T47D (cell line): ENCODE results near the gene WDR75.

ENCODE experiments used
- DNase-seq, 2 experiments: peaks; one replicate each; pipeline versions ENCODE4 v3.0.0 to v3.0.0-alpha.2; 2011 to 2012; ENCODE audit warnings: low read depth in 1 of 2, low spot score in 1 of 2
- JUND ChIP-seq: IDR thresholded peaks from 2 replicates; pipeline ENCODE4 v1.6.1; 2012; ENCODE audit warnings: low read depth
- in situ Hi-C: cut with HindIII; loops from 2 replicates; pipeline ENCODE4 v1.10.0; 2016; ENCODE audit warnings: low sequenced_read_pairs, low pct_unique_long_range_greater_than_20kb

The WDR75 gene

GRCh38 chr2:189440947-189441708 lies at the start of gene WDR75:
TSS of gene WDR75 (plus strand) at chr2:189441474. CDS start at chr2:189441493, 19 bp downstream.
- DNase-seq: peak; percentile 48 to 94
- TF ChIP-seq JUND: no peak
- in situ Hi-C loops: no loop called here

DNA sequence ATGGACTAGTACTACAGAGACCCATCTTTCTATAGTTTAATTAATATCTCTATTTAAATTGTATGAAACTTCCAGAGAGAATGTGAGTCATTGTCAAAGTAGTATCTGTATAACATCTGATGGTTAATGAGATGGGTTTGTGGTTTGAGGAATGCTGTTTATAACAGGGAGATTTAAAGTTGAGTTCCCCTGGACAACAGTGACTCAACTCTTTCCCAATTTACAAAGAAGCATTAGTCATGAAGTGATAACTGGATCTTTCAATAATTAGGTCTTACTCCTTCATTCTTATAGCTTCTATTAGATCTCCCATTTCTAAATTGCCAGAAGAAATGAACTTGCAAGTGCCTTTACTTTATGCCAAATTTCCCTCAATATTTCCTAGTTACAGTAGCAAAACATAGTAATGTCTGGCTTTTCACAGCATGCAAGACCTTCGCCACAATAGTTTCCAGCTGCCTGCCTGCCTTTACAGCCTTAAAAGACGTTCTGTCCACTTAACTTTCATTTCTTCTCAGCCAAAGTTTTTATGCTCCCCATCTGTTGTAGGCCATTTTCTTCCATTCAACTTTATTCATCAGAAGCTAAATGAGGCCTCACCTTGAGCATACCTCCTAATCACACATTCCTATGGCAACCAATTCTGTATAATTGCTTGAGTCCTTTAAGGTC lies 47.7 kb upstream of the WDR75 start:
- in situ Hi-C loops: no loop called here
- DNase-seq: no peak
- TF ChIP-seq JUND: no peak

GRCh38 chr2:189394525-189394924 lies 46.7 kb upstream of the WDR75 start:
- in situ Hi-C loops: no loop called here
- DNase-seq: no peak
- TF ChIP-seq JUND: no peak

DNA sequence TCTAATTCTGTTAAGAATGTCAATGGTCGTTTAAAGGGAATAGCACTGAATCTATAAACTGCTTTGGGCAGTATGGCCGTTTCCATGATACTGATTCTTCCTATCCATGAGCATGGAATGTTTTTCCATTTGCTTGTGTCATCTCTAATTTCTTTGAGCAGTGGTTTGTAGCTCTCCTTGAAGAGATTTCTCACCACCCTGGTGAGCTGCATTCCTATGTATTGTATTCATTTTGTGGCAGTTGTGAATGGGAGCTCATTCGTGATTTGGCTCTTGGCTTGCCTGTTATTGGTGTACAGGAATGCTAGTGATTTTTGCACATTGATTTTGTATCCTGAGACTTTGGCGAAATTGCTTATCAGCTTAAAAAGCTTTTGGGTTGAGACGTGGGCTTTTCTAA lies 38.3 kb upstream of the WDR75 start:
- in situ Hi-C loops: no loop called here
- no peak for DNase-seq
- TF ChIP-seq JUND: no peak

GRCh38 chr2:189406586-189407233 lies 34.6 kb upstream of the WDR75 start:
- no peak for TF ChIP-seq JUND
- in situ Hi-C loops: no loop called here
- no peak for DNase-seq

DNA sequence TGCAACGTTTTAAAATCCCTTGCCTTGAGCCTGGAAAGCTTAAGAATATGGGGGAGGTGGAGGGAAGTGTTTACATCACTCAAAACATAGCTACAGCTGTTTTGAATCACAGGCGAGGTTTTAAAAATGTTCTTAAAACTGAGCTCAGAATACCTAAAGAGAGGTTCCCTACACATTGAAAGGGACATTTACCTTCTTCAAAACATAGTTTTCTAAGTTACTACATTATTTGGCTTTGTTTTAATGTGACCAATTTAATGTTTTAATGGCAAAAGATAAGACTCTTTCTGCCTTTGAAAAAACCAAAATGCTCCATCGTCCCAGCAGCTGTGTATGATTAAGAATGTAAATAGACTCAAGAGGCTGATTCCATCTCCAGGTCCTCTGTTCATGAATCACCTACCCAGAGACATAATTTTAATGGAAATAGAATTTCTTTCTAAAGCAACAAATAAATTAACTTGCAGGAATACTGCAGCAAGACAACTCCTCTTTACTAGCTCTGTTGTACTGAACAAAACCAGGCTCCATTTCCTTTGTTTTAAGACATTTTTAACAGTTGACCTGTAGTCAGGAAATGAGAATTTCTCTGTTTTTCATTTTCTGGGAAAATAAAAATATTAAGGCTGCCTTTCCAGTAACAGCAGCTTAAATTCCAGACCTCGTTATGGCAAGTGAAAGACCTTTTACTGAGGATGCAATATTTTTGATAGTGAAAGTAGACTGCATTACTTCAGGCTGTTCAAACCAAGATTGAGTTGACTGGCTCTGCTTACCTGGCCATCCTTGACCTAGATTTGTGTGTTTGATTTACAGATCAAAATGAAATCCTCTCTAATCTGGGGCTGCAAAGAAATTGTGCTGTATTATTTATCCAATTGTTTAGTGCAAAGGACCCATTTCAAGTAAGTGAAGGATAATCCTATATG lies 33.7 kb upstream of the WDR75 start:
- DNase-seq: no peak
- in situ Hi-C loops: no loop called here
- TF ChIP-seq JUND: no peak

- no peak for TF ChIP-seq JUND
- in situ Hi-C loops: no loop called here
- DNase-seq: no peak
Observed at GRCh38 chr2:189408294-189408693, 33.0 kb upstream of the WDR75 start.

- in situ Hi-C loops: no loop called here
- no peak for TF ChIP-seq JUND
- DNase-seq: no peak
Observed at GRCh38 chr2:189409131-189409530, 32.1 kb upstream of the WDR75 start.

- TF ChIP-seq JUND: no peak
- in situ Hi-C loops: no loop called here
- DNase-seq: no peak
Observed at GRCh38 chr2:189409647-189410046, 31.6 kb upstream of the WDR75 start.

GRCh38 chr2:189411860-189412259 lies 29.4 kb upstream of the WDR75 start:
- TF ChIP-seq JUND: no peak
- in situ Hi-C loops: no loop called here
- DNase-seq: no peak

GRCh38 chr2:189412330-189412953 lies 28.8 kb upstream of the WDR75 start:
- TF ChIP-seq JUND: no peak
- DNase-seq: peak; percentile 11 to 54
- in situ Hi-C loops: no loop called here

GRCh38 chr2:189413249-189413648 lies 28.0 kb upstream of the WDR75 start:
- in situ Hi-C loops: no loop called here
- no peak for TF ChIP-seq JUND
- no peak for DNase-seq
